ENCODE results near the gene PGGHG. TPM values are rescaled to one million over a fixed set of nuclear protein-coding genes. Genes with fewer than 3 reads are reported as not detected.

PGGHG gene
- total and polyA plus RNA-seq, 4 donors = 21.6 to 145 (median 87.9) TPM

GRCh38 chr11:293271-293851, 4.4 kb downstream of the PGGHG start:
- 91 to 92% methylated on average over 18 of the region's 18 CpGs for WGBS, 2 donors
- H3K36me3 ChIP-seq (ENCODE audit: control insufficient read depth in 4 of 4, insufficient read depth in 4 of 4, low read length in 4 of 4) = peaks cover 0 to 23% (median 0%) of the 10 kb centered on the region in 4 donors
- H3K4me1 ChIP-seq (ENCODE audit: control insufficient read depth in 5 of 5, insufficient read depth in 5 of 5, low read length in 5 of 5) = peaks cover 0 to 9% (median 0%) of the 10 kb centered on the region in 5 donors
- no peak for TF ChIP-seq CTCF (IDR thresholded peaks at IDR 0.05; ENCODE audit: control extremely low read depth, extremely low read depth)
- H3K9ac ChIP-seq (ENCODE audit: insufficient read depth in 1 of 2, low read length in 2 of 2) = no peak overlapping the region
- H3K27ac ChIP-seq (ENCODE audit: low read depth in 1 of 2, low read length in 1 of 2) = no peak overlapping the region
- no peak overlapping the region for H3K4me3 ChIP-seq
- H3K27me3 ChIP-seq (ENCODE audit: control insufficient read depth in 3 of 3, insufficient read depth in 3 of 3, low read length in 2 of 3) = peaks cover 0 to under 1% (median 0%) of the 10 kb centered on the region in 3 donors
- no peak for DNase-seq
- H3K9me3 ChIP-seq (ENCODE audit: control insufficient read depth in 4 of 4, insufficient read depth in 3 of 4, low read length in 3 of 4) = no peaks in the 10 kb centered on the region
- no peak for ATAC-seq (ENCODE audit: insufficient read depth, low FRiP score)

GRCh38 chr11:293852-294661, 5.1 kb downstream of the PGGHG start:
- no peak overlapping the region for H3K9ac ChIP-seq (ENCODE audit: insufficient read depth in 1 of 2, low read length in 2 of 2)
- 90 to 91% methylated on average over 26 to 27 of the region's 27 CpGs for whole genome bisulfite sequencing, 2 donors
- no peak overlapping the region for H3K27ac ChIP-seq (ENCODE audit: low read depth in 1 of 2, low read length in 1 of 2)
- no peaks in the 10 kb centered on the region for H3K9me3 ChIP-seq (ENCODE audit: control insufficient read depth in 4 of 4, insufficient read depth in 3 of 4, low read length in 3 of 4)
- TF ChIP-seq CTCF (IDR thresholded peaks at IDR 0.05; ENCODE audit: control extremely low read depth, extremely low read depth) = no peak
- DNase-seq (no peak), ATAC-seq (ENCODE audit: insufficient read depth, low FRiP score) (no peak)
- H3K27me3 ChIP-seq (ENCODE audit: control insufficient read depth in 3 of 3, insufficient read depth in 3 of 3, low read length in 2 of 3) = no peaks in the 10 kb centered on the region
- peaks cover 0 to 23% (median 0%) of the 10 kb centered on the region in 4 donors for H3K36me3 ChIP-seq (ENCODE audit: control insufficient read depth in 4 of 4, insufficient read depth in 4 of 4, low read length in 4 of 4)
- H3K4me3 ChIP-seq = no peak overlapping the region
- H3K4me1 ChIP-seq (ENCODE audit: control insufficient read depth in 5 of 5, insufficient read depth in 5 of 5, low read length in 5 of 5) = peaks cover 0 to 9% (median 0%) of the 10 kb centered on the region in 5 donors

- no peak for ATAC-seq (ENCODE audit: insufficient read depth, low FRiP score)
- no peak for TF ChIP-seq CTCF (IDR thresholded peaks at IDR 0.05; ENCODE audit: control extremely low read depth, extremely low read depth)
- Histone ChIP-seq H3K27me3 (ENCODE audit: control insufficient read depth in 3 of 3, insufficient read depth in 3 of 3, low read length in 2 of 3) (no peaks in the 10 kb centered on the region), H3K9me3 (ENCODE audit: control insufficient read depth in 4 of 4, insufficient read depth in 3 of 4, low read length in 3 of 4) (no peaks in the 10 kb centered on the region), H3K4me3 (no peak overlapping the region), H3K9ac (ENCODE audit: insufficient read depth in 1 of 2, low read length in 2 of 2) (no peak overlapping the region), H3K27ac (ENCODE audit: low read depth in 1 of 2, low read length in 1 of 2) (no peak overlapping the region), H3K4me1 (ENCODE audit: control insufficient read depth in 5 of 5, insufficient read depth in 5 of 5, low read length in 5 of 5) (peaks cover 0 to 8% (median 0%) of the 10 kb centered on the region in 5 donors), H3K36me3 (ENCODE audit: control insufficient read depth in 4 of 4, insufficient read depth in 4 of 4, low read length in 4 of 4) (peaks cover 0 to 23% (median 0%) of the 10 kb centered on the region in 4 donors)
- DNase-seq = no peak
- 90 to 96% methylated on average over 16 of the region's 16 CpGs for WGBS, 2 donors
These were observed 5.9 kb downstream of the PGGHG start for GRCh38 chr11:294780-295179.

All from lung (tissue), 12 donors.